Peyer's patch (tissue), 4 donors: ENCODE results near the gene MOCS3. TPM values are rescaled to one million over a fixed set of nuclear protein-coding genes. Genes with fewer than 3 reads are reported as not detected.
A peak's percentile ranks its signal among the peaks of the same experiment; 100 is the strongest.

ENCODE experiments used
- DNase-seq, 3 donors: peaks; one replicate each; pipeline ENCODE4 v3.0.0-alpha.2; 2017 to 2019
- H3K27ac ChIP-seq, 4 donors: fragments of 200-600 bp; sonication (generic); one replicate each; pipeline ENCODE4 v1.5.1; 2016 to 2019
- H3K27me3 ChIP-seq, 2 donors: fragments of 200-600 bp; sonication (generic); one replicate each; pipeline ENCODE4 v1.5.1; 2019
- H3K36me3 ChIP-seq, 3 donors: fragments of 200-600 bp; sonication (generic); one replicate each; pipeline ENCODE4 v1.5.1; 2016 to 2019
- H3K4me1 ChIP-seq, 4 donors: fragments of 200-600 bp; sonication (generic); one replicate each; pipeline ENCODE4 v1.5.1; 2016 to 2019
- H3K4me3 ChIP-seq, 4 donors: fragments of 200-600 bp; sonication (generic); 1 replicate in 3 of 4; 2 replicates in 1 of 4; pipeline ENCODE4 v1.5.1; 2016 to 2019; ENCODE audit warnings: mild to moderate bottlenecking in 1 of 4
- H3K9me3 ChIP-seq, 4 donors: fragments of 200-600 bp; sonication (generic); one replicate each; pipeline ENCODE4 v1.5.1; 2016 to 2019; ENCODE audit warnings: mild to moderate bottlenecking in 1 of 4
- CTCF ChIP-seq, 6 experiments: fragments of 450-650 bp in 4 of 6; fragments of 200-600 bp in 2 of 6; sonication (generic) in 1 of 6; IDR thresholded peaks; one replicate each; pipeline ENCODE4 v1.5.1; 2017 to 2019; ENCODE audit warnings: antibody characterized with exemption in 6 of 6, mild to moderate bottlenecking in 3 of 6, moderate library complexity in 1 of 6
- POLR2A ChIP-seq, 2 donors: fragments of 450-650 bp; IDR thresholded peaks; one replicate each; pipeline ENCODE4 v1.5.1; 2017; ENCODE audit warnings: antibody characterized with exemption in 2 of 2, mild to moderate bottlenecking in 2 of 2, moderate library complexity in 2 of 2
- total RNA-seq, 4 donors: library from RNA; depleted of rRNA; stranded (reverse); fragments of >200 nt; gene quantifications; one replicate each; pipeline ENCODE4 v1.1.0, GENCODE V29; 2016

Gene MOCS3
- total RNA-seq, 4 donors from 2014 or later = 3.3 to 4.6 (median 3.7) TPM

GRCh38 chr20:50930139-50930975 is 28.3 kb upstream of the MOCS3 start:
- H3K27ac ChIP-seq = peak overlapping the region; percentile 95 to 100 (median 98)
- peak overlapping the region; percentile 67 to 94 (median 73) for H3K4me3 ChIP-seq
- no peaks in the 10 kb centered on the region for H3K9me3 ChIP-seq
- no peaks in the 10 kb centered on the region for H3K27me3 ChIP-seq
- peaks cover 0 to 25% (median 0%) of the 10 kb centered on the region in 3 donors for H3K36me3 ChIP-seq
- TF ChIP-seq CTCF (IDR thresholded peaks at IDR 0.05) = no peak
- TF ChIP-seq POLR2A (IDR thresholded peaks at IDR 0.05) = no peak
- peak in 2 of 3 donors; percentile 51 to 63 for DNase-seq
- H3K4me1 ChIP-seq = peaks cover 0 to 43% (median 0%) of the 10 kb centered on the region in 4 donors

- no peaks in the 10 kb centered on the region for H3K27me3 ChIP-seq
- H3K4me3 ChIP-seq = peak overlapping the region; percentile 71 to 94 (median 75)
- H3K9me3 ChIP-seq = no peaks in the 10 kb centered on the region
- H3K4me1 ChIP-seq = peaks cover 0 to 38% (median 0%) of the 10 kb centered on the region in 4 donors
- H3K36me3 ChIP-seq = peaks cover 0 to 27% (median 0%) of the 10 kb centered on the region in 3 donors
- DNase-seq = no peak
- TF ChIP-seq CTCF (IDR thresholded peaks at IDR 0.05) (no peak), POLR2A (IDR thresholded peaks at IDR 0.05) (no peak)
- peak overlapping the region; percentile 95 to 100 (median 98) for H3K27ac ChIP-seq
These were observed 27.7 kb upstream of the MOCS3 start for GRCh38 chr20:50930976-50931305.

GRCh38 chr20:50931306-50932015 is 27.2 kb upstream of the MOCS3 start, which contains the start of gene ADNP:
TSS of gene ADNP (minus strand) at chr20:50931437. CDS start at chr20:50903996, 27,441 bp downstream.
- Histone ChIP-seq H3K4me1 (peaks cover 0 to 38% (median 0%) of the 10 kb centered on the region in 4 donors), H3K27me3 (no peaks in the 10 kb centered on the region), H3K36me3 (peaks cover 0 to 32% (median 0%) of the 10 kb centered on the region in 3 donors), H3K4me3 (peak within 1 kb of the TSS; percentile 71 to 94 (median 75)), H3K9me3 (no peaks in the 10 kb centered on the region), H3K27ac (peak within 1 kb of the TSS; percentile 95 to 100 (median 98))
- peak; percentile 90 to 96 (median 93) for DNase-seq
- peak; percentile 64 to 88 (median 80) for TF ChIP-seq CTCF (IDR thresholded peaks at IDR 0.05)
- peak; percentile 75 to 80 for TF ChIP-seq POLR2A (IDR thresholded peaks at IDR 0.05)

- H3K36me3 ChIP-seq = peaks cover 0 to 36% (median 0%) of the 10 kb centered on the region in 3 donors
- peaks cover 0 to 35% (median 0%) of the 10 kb centered on the region in 4 donors for H3K4me1 ChIP-seq
- no peak for DNase-seq
- TF ChIP-seq POLR2A (IDR thresholded peaks at IDR 0.05) (no peak), CTCF (IDR thresholded peaks at IDR 0.05) (no peak)
- no peaks in the 10 kb centered on the region for H3K9me3 ChIP-seq
- peak overlapping the region; percentile 71 to 94 (median 75) for H3K4me3 ChIP-seq
- no peaks in the 10 kb centered on the region for H3K27me3 ChIP-seq
- peak overlapping the region; percentile 95 to 100 (median 98) for H3K27ac ChIP-seq
These were observed 26.6 kb upstream of the MOCS3 start for GRCh38 chr20:50932016-50932485.

GRCh38 chr20:50932691-50933280 is 25.8 kb upstream of the MOCS3 start:
- Histone ChIP-seq H3K36me3 (peaks cover 0 to 43% (median 0%) of the 10 kb centered on the region in 3 donors), H3K27ac (peak overlapping the region in 1 of 4 donors; percentile 95), H3K4me1 (peaks cover 0 to 28% (median 0%) of the 10 kb centered on the region in 4 donors), H3K27me3 (no peaks in the 10 kb centered on the region), H3K4me3 (no peak overlapping the region), H3K9me3 (no peaks in the 10 kb centered on the region)
- DNase-seq = no peak
- TF ChIP-seq POLR2A (IDR thresholded peaks at IDR 0.05) = no peak
- no peak for TF ChIP-seq CTCF (IDR thresholded peaks at IDR 0.05)
